CD4-positive, alpha-beta T cell treated with Interleukin-12 subunit alpha and Interleukin-12 subunit beta, for 1 hour (primary cell): ENCODE data around the gene TRMT2A.

ENCODE experiments used
- DNase-seq: peaks from one replicate; pipeline ENCODE4 v3.0.0-alpha.2; 2020

Gene TRMT2A

GRCh38 chr22:20105456-20106204, 11.4 kb downstream of the TRMT2A start:
- DNase-seq = no peak

GRCh38 chr22:20102203-20102780, 14.7 kb downstream of the TRMT2A start:
- DNase-seq = no peak

GRCh38 chr22:20101638-20102037, 15.4 kb downstream of the TRMT2A start:
- DNase-seq = no peak

GRCh38 chr22:20099099-20099711, 17.8 kb downstream of the TRMT2A start:
- no peak for DNase-seq

- no peak for DNase-seq
Observed at GRCh38 chr22:20096574-20097420, 20.2 kb downstream of the TRMT2A start.

GRCh38 chr22:20095521-20095920, 21.5 kb downstream of the TRMT2A start:
- DNase-seq = no peak

- DNase-seq = no peak
Observed at GRCh38 chr22:20094197-20094807, 22.7 kb downstream of the TRMT2A start.

GRCh38 chr22:20093418-20094196, 23.4 kb downstream of the TRMT2A start:
- no peak for DNase-seq

GRCh38 chr22:20092477-20092854, 24.6 kb downstream of the TRMT2A start:
- no peak for DNase-seq

GRCh38 chr22:20091690-20092476, 25.1 kb downstream of the TRMT2A start:
- DNase-seq = peak; percentile 37

- DNase-seq = no peak
Observed at GRCh38 chr22:20090730-20091240, 26.2 kb downstream of the TRMT2A start.

- no peak for DNase-seq
Observed at GRCh38 chr22:20089977-20090729, 26.9 kb downstream of the TRMT2A start.

GRCh38 chr22:20089226-20089976, 27.6 kb downstream of the TRMT2A start:
- DNase-seq = no peak

- no peak for DNase-seq
Observed at GRCh38 chr22:20088263-20088648, 28.8 kb downstream of the TRMT2A start.

GRCh38 chr22:20087319-20088262, 29.4 kb downstream of the TRMT2A start:
- peak; percentile 12 for DNase-seq

- DNase-seq = no peak
Observed at GRCh38 chr22:20086763-20087162, 30.3 kb downstream of the TRMT2A start.

GRCh38 chr22:20086101-20086599, 30.9 kb downstream of the TRMT2A start:
- no peak for DNase-seq

GRCh38 chr22:20085651-20086050, 31.4 kb downstream of the TRMT2A start:
- DNase-seq = no peak
